ENCODE measurements around the gene TLDC2.
"Not testable (repeated sequence)": the region's sequence is repeated elsewhere in the genome, so short reads cannot be mapped to it uniquely, and the experiment has no call there.

GRCh38 chr20:36906086-36906485 lies 30.1 kb downstream of the TLDC2 start:
- TF ChIP-seq JUND (IDR thresholded peaks at IDR 0.05; ENCODE audit: low read length); POLR2A (IDR thresholded peaks at IDR 0.05; ENCODE audit: control extremely low read depth in 1 of 2, low read depth in 2 of 2, low read length in 2 of 2); SP1 (IDR thresholded peaks at IDR 0.05; ENCODE audit: low read depth, low read length); SIRT6 (IDR thresholded peaks at IDR 0.05; ENCODE audit: low read length); CTCF (IDR thresholded peaks at IDR 0.05; ENCODE audit: control extremely low read depth in 1 of 3, insufficient read depth in 1 of 3, low read depth in 1 of 3, low read length in 3 of 3); SP2 (IDR thresholded peaks at IDR 0.05; ENCODE audit: low read length); EZH2 (IDR thresholded peaks at IDR 0.05; ENCODE audit: low read depth, low read length, severe bottlenecking); POLR2AphosphoS5 (IDR thresholded peaks at IDR 0.05; ENCODE audit: low read depth, low read length); GTF2F1 (IDR thresholded peaks at IDR 0.05; ENCODE audit: borderline replicate concordance, low read depth, low read length); EGR1 (IDR thresholded peaks at IDR 0.05; ENCODE audit: borderline replicate concordance, low read depth, low read length); POU5F1 (IDR thresholded peaks at IDR 0.05; ENCODE audit: low read depth, low read length); E2F6 (IDR thresholded peaks at IDR 0.05); HDAC2 (IDR thresholded peaks at IDR 0.05; ENCODE audit: borderline replicate concordance in 1 of 2, low read depth in 2 of 2, low read length in 2 of 2): not testable (repeated sequence)

All from H1 (cell line).